Fibroblast of upper back skin (primary cell): Measurements from ENCODE around the gene GPC6.

Source experiments
- DNase-seq: peaks from one replicate; pipeline ENCODE4 v3.0.0-alpha.2; 2013

The GPC6 gene

DNA sequence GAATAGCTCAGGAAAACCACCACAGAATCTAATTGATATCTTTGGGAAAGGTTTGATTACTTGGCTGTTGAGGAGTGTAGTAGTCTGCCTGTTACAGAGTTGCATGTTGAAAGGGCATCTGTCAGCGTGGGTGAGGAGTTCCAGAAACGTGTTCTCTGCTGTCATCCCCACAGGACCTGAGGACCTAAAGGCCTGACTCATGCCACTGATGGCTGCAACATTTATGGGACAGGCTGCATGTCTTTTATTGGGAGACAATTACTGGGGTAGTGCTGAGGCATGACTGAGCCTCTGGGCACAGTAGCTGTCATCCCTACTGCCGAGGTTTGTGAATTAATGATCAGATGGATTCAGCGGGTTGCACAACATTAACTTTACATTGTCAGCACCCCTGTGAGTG lies 525.9 kb downstream of the GPC6 start:
- peak; percentile 51 for DNase-seq

DNA sequence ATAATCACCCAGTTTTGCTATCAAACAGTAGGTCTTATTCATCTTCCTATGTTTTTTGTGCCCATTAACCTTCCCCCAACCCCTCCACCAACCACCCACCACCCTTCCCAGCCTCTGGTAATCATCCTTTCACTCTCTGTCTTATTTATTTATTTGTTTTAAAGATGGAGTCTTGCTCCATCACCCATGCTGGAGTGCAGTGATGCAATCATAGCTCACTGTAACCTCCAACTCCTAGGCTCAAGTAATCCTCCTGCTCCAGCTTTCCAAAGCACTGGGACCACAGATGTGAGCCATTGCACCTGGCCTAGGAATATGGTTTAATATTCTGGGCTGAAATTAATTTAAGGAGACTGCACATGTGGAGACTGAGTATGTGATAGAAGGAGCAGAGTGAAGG lies 527.0 kb downstream of the GPC6 start:
- no peak for DNase-seq

DNA sequence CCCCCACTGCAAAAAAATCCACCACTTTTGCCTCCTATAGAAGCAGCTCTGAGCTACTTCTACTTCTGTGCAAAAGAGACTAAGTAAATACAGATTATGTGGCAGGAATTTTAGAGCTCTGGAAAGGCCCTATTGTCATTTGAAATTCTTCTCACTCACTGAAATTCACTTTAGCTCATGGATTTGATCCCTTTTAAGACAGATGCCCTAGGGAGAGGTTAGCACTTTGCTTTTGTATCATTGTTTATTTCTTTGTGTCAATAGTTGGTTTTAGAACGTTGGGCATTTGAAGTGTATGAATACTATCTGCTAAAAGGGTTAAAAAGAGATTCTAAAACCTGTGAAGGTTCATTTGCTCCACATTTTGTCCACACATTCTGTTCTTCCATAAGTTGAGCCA lies 528.7 kb downstream of the GPC6 start:
- DNase-seq: no peak

DNA sequence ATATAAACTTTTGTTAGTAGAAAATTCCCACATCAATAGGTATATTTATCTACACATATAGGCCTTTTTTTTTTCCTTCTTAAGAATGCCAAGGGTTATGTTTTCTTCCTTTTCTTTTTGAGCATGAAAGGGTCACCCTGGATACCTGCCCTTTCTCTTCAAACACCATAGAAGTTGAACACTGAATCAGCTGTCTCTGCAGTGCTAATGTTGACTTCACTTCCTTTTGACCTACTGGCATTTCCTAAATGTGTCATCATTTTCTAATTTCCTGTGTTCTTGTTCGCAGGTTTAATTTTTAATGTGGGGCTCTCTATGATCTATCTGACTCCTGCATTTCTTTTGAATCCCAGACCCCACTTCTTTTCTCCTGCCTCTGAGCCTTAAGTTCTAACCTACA lies 532.0 kb downstream of the GPC6 start:
- no peak for DNase-seq

DNA sequence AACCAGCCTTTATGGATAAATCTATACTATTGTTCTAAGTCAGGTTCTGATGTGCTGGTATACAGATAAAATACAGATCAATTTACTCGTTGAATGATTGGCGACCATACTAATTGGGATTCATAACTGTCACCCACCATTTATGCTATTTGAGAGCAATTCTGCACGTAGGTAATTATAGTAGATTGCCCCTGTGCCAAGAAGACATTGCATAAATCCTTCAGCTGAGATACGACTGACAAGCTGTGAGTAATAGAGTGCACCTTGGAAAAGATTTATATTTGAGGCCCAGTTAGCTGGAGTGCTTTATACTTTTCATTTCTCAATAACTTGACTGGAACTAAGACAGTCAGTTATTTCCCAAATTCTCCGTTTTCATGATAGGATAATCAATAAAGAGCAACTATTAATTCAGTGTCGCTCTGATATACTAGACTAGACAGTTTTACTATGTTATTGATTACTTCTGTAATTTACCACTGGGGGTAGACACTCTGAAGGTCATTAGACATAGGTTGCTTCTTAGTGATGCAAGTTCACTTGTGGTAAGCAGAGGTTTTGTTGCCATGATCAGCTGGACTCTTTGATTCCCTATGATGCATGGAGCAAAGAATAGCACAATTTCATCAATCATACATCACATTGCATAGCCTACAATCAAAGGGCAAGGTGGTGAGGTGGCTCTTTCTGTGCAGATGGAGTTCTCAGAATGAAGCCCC lies 536.3 kb downstream of the GPC6 start:
- DNase-seq: no peak

DNA sequence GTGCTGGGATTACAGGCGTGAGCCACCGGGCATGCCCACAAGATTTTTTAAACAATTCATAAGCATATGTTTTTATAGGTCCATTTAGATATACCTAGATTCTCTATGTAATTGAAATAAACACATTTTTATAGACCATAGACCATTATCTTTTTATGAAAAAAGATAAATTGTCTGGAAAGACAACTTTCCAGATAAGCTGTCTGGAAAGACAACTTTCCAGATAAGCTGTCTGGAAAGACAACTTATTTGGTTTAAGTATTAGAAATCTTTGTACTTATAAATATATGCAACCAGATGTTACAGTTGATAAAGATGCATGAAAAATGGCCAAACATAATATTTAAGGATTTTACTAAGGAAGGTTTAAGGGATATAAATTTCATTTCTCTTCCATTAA lies 538.5 kb downstream of the GPC6 start:
- DNase-seq: no peak

DNA sequence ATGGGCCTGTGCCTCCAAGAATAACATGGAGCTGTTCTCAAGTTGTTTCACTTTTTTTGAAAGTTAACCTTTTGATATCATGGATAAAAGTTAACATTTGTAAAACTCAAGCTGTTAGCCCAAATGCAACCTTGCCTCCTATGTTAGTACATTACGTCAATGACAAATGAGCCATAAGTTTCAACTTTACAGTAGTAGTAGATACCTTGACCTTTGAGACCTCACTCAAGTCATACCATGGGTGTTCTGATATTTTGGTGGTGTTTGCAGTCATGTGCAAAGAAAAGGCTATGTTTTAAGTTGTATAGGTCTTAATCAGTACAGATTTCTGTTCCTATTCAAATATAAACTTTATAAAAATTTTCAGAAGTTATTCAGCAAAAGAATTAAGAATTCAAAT lies 539.2 kb downstream of the GPC6 start:
- no peak for DNase-seq

DNA sequence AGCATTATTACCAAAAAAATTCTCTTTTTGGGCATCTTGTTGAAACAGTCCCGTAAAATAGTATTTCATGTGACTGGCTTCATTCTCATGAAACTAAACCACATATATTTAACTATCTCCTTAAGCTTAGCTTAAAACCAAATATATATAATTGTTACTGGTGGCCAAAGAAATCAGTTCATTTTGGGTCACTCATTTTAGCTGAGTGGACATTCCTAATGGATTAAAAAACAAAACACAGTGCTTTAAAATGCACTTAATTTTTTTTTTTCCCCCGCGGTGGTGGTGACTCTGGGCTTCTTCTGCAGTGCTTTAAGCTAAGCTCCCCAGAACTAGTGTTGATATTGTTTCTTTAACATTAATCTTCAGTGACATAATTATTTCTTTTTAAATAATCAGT lies 540.1 kb downstream of the GPC6 start:
- DNase-seq: no peak

DNA sequence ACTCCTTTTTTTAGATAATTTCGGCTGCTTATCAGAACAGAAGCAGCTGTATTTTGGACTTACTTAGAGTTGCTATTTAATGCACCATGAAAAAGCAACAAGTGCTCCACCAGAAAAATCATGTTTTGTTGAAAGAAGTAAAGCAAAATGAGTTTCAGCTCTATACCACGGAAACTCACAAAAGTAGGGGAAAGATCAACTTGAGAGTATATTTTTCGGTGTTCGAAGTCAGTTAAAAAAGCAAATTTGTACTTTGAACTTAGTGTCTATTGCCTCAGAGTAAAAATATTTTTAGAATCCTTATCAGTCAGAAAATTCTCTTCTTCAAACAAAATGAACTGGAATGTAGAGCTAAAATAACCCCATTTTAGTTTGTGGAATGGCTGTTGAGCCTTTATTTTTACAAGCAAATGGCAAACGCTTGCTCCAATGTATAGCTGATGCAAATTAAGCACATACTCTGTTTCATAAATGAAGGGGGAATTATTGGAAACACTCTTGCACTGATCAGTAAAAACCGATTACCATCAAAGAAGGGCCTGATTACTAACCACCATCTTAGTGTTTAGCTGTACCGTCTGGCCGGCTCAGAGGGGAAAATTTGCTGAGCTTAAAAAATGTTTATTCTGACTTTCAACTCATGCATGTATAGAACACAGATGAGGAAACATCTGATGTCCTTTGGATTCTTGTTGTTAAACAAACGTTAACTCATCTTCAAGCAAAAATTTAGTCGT lies 540.7 kb downstream of the GPC6 start:
- DNase-seq: no peak

DNA sequence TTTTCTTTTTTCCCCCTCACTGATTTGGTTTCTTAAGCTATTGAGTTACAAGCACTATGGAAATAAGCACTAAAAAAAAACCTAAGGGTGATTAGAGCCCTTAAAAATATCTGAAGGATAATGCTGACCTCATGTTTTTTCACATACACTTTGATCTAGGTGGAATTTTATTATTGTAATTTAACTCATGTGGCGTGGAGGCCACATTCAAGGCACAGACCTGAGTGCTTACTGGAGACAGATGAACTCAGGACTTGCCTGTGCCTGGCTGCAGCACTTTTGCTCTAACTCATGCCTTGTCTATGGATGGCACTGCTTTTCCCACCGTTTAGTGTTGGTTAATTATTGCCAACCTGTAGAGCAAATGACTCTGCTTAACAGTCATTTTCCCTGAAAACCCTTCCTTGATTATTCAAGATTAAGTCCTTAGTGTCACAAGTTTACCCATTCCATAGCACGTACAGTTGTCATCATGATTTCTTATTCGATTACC lies 541.4 kb downstream of the GPC6 start:
- no peak for DNase-seq

DNA sequence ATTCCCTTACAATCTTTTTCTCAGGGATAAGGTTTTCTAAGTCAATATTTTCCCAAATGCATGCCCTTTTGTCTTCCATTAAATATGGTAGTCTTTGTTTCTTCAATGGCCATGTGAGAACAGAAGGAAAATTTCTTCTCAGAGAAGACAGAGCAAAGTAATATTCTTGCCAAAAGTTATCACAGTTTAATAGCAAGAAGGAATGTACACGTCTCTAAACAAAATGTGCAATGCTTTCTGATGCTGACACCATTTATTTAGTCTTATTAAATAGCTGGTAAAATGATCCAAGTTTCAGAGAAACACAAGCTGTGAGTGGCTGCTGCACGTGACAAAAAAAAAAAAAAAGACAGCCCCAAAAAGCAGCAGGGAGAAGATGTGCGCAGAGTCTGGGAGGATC lies 542.5 kb downstream of the GPC6 start:
- DNase-seq: no peak

DNA sequence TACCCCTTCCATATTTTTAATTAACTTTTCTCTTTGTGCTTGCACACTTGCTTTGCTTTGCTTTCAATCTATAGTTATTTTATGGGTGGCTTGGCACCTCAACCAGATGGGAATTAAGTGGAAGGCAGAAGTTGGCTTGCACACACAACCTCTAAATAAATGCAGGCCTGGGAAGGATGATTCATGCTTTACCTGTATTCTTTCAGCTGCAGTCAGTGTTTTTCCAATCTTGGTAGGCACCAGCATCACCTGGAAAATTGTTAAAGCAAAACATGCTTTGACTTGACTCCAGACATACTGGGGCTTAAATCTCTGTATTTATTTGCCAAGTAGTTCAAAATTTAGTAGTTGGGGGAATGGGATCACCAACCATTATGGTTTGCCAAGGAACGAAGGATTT lies 543.0 kb downstream of the GPC6 start:
- DNase-seq: no peak

DNA sequence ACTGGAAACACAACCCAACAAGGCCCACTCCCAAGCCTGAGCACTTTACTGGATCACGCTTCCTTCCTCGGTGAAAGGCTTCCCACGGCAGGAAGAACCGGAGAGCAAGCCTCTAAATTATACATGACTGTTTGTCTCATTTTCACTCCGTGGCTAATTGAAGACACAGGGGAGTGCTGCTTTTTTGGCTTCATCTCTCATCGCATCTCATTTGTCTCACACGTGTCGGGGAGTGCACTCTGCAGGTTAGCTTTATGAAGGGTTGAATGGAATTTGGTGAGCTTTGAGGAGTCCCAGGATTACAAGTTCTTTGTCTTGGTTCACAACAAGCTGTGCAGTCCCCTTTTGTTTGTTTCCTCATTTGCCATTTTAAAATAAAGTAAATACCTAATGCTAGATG lies 544.6 kb downstream of the GPC6 start:
- DNase-seq: no peak

DNA sequence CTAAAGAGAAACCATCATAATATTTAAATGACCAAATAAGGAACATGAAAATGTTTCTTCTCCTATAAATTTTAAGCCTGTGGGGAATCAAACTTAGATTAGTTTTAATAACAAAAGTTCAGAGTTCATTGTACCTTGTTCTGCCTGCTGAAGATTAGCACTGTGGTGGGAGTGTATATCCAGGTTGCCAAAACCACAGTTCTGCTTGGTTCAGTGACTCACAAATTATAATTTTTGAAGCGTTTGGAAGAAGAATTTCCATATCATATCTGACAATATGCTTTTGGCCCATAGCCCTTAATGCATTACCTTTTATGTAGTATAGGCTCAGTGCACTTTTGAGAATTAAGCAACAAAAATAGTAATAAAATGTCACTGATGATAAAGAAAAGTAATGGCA lies 545.2 kb downstream of the GPC6 start:
- DNase-seq: peak; percentile 70

DNA sequence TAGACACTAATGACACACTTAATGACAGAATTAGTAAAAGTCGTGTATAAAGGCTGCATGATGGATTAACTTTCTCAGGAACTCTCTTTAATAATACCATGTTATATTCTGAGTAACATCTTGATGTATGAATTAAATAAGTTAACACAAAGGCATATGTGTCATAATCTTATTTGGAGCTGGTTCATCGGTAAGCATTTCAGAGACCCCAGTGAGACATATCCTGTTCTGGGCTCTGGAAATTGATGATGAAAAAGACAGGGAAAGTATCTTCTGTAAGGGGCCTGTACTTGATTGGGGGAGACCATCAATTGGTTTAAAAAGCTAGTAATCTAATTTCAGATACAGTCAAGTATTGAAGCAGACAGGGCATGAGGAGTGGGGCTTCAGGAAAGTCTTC lies 547.9 kb downstream of the GPC6 start:
- peak; percentile 17 for DNase-seq

DNA sequence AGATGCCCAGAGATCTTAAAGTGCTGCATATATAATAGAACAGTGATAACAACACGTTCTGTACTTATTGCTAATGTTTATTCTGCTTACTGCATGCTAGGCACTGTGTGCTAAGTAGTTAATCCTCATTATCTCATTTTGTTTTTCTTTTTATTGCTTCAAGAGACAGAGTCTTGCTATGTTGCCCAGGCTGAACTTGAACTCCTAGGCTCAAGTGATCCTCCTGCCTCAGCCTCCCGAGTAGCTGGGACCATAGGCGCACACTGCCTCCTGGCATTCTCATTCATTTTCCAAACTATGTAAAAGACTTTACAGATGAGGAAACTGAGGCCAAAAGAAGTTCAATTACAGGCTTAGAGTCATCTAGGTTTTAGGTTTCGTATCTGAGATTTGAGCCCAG lies 548.4 kb downstream of the GPC6 start:
- DNase-seq: no peak

DNA sequence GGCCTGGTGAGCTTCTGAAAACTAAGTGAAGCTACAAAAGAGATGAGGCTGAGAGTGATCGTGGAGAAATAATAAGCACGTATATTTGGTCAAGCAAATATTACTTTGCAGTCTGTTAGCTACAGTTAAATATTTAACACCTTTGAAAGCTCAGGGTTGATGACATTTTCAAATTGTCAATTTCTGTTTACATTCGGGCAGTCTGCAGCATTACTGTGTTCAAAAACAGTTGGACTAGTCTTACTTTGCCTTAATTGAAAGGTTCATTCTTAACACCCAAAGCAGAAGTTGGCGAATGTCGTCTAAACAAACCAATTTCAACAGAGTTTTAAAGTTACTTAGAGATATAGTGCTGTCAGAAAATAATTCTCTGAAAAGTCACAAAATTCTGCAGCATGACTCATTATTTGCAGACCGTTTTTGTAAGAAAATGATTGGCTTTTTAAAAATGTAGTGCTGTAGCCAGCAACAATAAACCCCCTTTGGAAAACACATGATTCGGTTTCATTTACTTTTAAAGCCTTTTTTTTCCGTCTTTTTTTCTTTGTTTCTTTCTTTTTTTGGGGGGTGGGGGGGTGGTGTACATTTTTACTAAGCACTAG lies 549.0 kb downstream of the GPC6 start:
- DNase-seq: peak; percentile 79

DNA sequence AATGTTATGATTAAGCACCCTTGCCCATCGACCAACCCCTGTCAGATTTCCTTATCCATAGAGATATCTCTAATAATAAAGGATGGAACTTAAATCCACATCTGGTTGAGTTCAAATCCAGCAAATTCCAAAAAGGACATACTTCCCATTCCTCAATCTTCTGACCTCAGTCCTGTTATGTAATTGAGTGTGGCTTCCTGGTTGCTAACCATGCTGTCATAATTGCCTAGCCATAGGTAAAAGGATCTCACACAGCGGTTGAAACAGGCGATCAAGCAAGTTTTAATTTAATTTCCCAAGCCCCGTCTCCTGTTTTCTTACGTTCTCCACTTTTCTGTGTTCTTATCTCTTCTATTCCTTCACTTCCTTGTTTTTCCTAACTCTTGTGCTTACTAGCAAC lies 550.3 kb downstream of the GPC6 start:
- peak; percentile 72 for DNase-seq

DNA sequence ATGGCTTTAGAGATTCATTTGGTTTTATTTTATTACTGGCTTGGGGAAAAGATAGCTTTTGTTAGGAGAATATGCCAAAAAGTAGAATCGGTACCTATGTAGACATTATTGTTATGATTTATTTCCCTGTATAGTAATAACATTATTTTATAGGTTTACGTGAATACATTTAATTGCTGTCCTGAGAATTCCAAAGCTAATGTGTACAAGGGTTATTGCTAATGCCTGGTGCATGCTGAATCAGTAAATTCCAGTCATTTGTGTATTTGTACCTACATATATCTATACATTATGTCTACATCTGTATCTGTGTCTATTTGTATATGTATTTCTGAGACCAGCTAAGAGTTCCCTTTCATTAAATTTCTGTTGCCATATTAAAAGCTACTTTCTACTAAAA lies 550.9 kb downstream of the GPC6 start:
- DNase-seq: no peak

DNA sequence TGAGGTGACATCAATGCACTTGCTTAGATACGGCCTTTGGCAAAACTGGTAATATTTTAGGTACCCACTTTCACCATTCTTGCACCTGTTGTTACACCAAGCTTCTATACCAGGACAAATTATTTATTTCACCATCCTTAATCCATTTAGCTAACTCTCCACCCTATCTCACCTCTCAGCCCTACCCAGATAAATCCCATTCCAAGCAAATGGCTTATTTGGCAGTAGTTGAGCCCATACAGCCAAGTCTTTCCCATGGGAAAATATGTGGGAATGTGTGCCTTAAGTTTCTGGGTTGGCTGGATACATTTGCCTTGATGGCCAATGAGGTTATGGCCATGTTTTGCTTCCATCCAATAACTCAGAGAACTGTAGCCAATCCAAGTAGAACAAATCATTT lies 551.9 kb downstream of the GPC6 start:
- DNase-seq: no peak

DNA sequence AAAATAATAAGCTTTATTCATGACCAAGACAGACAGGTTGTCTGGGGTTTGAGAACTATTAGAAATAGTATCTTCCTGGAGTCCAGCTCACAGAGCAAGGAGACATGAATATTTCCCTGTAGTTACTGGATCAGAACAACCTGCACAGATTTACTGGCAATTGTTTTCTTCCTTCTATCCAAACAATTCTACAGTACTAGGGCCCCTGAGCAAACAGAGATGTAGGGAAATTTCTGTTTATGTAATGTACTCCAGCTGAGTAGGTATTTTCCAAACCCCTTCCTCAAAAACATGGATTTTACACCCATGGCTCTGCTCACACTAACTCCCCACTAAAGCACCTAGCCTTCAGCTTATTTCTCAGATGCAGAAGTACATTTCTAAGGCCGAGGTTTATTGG lies 557.6 kb downstream of the GPC6 start:
- no peak for DNase-seq

DNA sequence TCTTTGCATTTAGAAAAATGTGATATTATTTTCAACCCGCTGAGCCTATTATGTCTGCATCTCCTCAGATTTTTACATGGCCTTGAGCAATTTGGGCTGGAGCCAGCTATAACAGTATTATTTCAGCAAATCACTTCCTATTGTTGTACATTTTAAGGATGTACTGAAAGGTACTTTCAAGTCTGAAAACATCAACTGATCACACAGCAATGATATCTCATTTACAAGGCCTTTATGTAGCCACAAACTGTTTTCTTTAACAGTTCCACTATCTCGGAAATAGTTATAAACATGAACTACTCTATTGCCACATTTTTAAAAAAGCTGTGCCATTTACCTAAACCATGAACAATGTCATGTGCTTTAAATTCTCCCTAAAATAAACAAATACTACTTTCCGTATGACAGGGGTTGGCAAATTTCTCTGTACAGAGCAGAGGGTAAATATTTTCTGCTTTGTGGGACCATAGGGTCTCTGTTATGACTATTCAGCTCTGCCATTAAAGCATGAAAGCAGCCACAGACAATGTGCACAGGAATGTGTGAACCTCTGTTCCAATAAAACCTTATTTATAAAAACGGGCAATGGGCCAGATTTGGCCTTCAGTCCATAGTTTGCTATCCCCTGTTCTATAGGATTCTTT lies 560.4 kb downstream of the GPC6 start:
- DNase-seq: no peak

DNA sequence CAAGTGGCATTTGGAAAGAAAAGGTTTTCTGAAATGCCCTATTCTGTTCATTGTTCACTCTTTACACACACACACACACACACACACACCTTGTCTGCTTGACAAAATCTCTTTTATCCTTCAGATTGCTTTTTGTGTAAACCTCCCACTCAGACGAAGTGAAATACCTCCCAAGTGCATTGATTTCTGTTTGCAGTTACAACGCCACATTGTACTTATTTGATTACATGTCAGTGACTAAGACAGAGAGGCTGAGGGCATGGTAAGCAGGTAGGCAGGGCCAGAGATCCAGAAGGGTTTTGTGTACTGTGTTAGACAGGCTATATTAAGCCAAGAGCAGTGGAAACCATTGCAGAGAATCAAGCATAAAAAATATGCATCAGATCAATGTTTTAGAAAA lies 561.8 kb downstream of the GPC6 start:
- DNase-seq: no peak

DNA sequence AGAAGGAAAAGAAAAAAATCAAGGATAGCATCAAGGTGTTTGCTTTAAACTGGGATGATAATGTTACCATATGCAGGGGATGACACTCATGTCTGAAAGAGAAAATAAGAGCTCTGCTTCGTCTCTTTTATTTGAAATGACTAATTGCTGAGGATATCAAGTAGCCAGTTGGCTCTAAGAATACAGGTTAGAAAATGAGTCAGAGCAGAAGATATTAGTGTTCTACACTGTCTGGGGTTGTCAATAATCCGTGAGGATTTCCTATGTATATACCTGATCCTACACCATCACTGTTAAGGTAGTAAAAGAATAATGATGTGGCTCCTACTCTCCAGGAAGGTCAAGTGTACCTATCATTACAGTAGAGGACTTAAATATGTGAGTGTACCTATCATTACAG lies 562.5 kb downstream of the GPC6 start:
- DNase-seq: no peak
